GM18499 (cell line): ENCODE results near the gene CD44.

Experiments
- ATAC-seq: cut with Tn5 transposase; IDR thresholded peaks from one replicate; pipeline ENCODE4 v1.9.1; 2021; ENCODE audit warnings: moderate number of reproducible peaks; ENCODE audit not compliant: insufficient read depth, unreplicated experiment

CD44 gene

GRCh38 chr11:35250192-35250591 lies 111.2 kb downstream of the CD44 start:
- ATAC-seq = no peak

- no peak for ATAC-seq
These were observed 111.7 kb downstream of the CD44 start for GRCh38 chr11:35250621-35251020.

- ATAC-seq = no peak
These were observed 114.3 kb downstream of the CD44 start for GRCh38 chr11:35253237-35253636.

- ATAC-seq = no peak
These were observed 116.5 kb downstream of the CD44 start for GRCh38 chr11:35255514-35255913.

GRCh38 chr11:35256296-35256695 lies 117.3 kb downstream of the CD44 start:
- ATAC-seq = no peak

- ATAC-seq = peak; percentile 99
These were observed 118.3 kb downstream of the CD44 start for GRCh38 chr11:35257281-35257680.

- ATAC-seq = no peak
These were observed 120.6 kb downstream of the CD44 start for GRCh38 chr11:35259529-35259928.

- no peak for ATAC-seq
These were observed 121.5 kb downstream of the CD44 start for GRCh38 chr11:35260342-35260985.

- ATAC-seq = no peak
These were observed 122.2 kb downstream of the CD44 start for GRCh38 chr11:35261197-35261596.

GRCh38 chr11:35262056-35262455 lies 123.1 kb downstream of the CD44 start:
- ATAC-seq = no peak

GRCh38 chr11:35262735-35263134 lies 123.8 kb downstream of the CD44 start:
- ATAC-seq = no peak

GRCh38 chr11:35265755-35266454 lies 126.9 kb downstream of the CD44 start:
- ATAC-seq = no peak

- no peak for ATAC-seq
These were observed 128.5 kb downstream of the CD44 start for GRCh38 chr11:35267504-35267903.

GRCh38 chr11:35270342-35270741 lies 131.4 kb downstream of the CD44 start:
- no peak for ATAC-seq

- no peak for ATAC-seq
These were observed 132.1 kb downstream of the CD44 start for GRCh38 chr11:35271031-35271430.

- ATAC-seq = peak; percentile 67
These were observed 133.5 kb downstream of the CD44 start for GRCh38 chr11:35272391-35272902.

GRCh38 chr11:35274909-35275785 lies 136.2 kb downstream of the CD44 start:
- no peak for ATAC-seq

- no peak for ATAC-seq
These were observed 136.8 kb downstream of the CD44 start for GRCh38 chr11:35275786-35276170.

- ATAC-seq = no peak
These were observed 137.6 kb downstream of the CD44 start for GRCh38 chr11:35276396-35277145.

- no peak for ATAC-seq
These were observed 138.9 kb downstream of the CD44 start for GRCh38 chr11:35277827-35278226.
